ENCODE results near the gene TSPAN7.

DNA sequence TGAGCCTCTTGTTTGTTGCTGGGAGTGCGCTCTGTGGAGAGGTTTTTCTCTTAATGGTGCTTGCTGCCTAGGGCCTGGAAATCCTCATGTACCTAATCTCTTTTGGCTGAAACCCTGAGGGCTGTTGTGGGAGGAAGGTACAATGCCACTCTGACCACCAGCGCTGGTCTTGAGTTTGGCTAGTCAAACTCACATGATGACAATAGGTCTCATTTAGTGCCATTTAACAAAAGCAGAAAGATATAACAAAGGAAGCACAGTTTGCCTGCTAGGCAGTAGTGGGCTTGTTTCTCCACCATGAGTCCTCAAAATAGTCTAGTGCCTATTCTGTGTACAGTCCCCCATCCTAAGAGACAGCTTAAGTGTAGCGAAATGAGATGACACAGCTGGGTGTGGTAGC lies 111.3 kb downstream of the TSPAN7 start:
- TF ChIP-seq CTCF (IDR thresholded peaks at IDR 0.05; ENCODE audit: extremely low read depth in 1 of 2, insufficient read depth in 1 of 2, low read depth in 1 of 2, low read length in 2 of 2) (no peak), EZH2 (IDR thresholded peaks at IDR 0.05; ENCODE audit: borderline replicate concordance, low read depth, low read length, severe bottlenecking) (no peak), GATA2 (IDR thresholded peaks at IDR 0.05; ENCODE audit: insufficient read depth, insufficient read length, low read depth, low read length) (no peak), POLR2A (IDR thresholded peaks at IDR 0.05; ENCODE audit: low read depth, low read length) (no peak), JUN (IDR thresholded peaks at IDR 0.05; ENCODE audit: borderline replicate concordance, insufficient read depth, insufficient read length, low read depth) (no peak), FOS (IDR thresholded peaks at IDR 0.05; ENCODE audit: borderline replicate concordance, insufficient read depth, low read length) (no peak), MYC (IDR thresholded peaks at IDR 0.05; ENCODE audit: low read depth, low read length) (no peak)
